GM19467 (cell line): ENCODE data around the gene PMEL.
"Not testable (repeated sequence)": the region's sequence is repeated elsewhere in the genome, so short reads cannot be mapped to it uniquely, and the experiment has no call there.

ENCODE experiments used
- ATAC-seq: cut with Tn5 transposase; IDR thresholded peaks from one replicate; pipeline ENCODE4 v1.9.1; 2021; ENCODE audit warnings: mild to moderate bottlenecking, moderate library complexity; ENCODE audit not compliant: unreplicated experiment

PMEL gene

GRCh38 chr12:55983232-55983842 is 17.5 kb upstream of the PMEL start:
- no peak for ATAC-seq

- ATAC-seq = no peak
Measured at GRCh38 chr12:55982319-55982936, 16.6 kb upstream of the PMEL start.

GRCh38 chr12:55981882-55982281 is 16.0 kb upstream of the PMEL start:
- ATAC-seq = not testable (repeated sequence)

- ATAC-seq = no peak
Measured at GRCh38 chr12:55979069-55979468, 13.2 kb upstream of the PMEL start.

- ATAC-seq = no peak
Measured at GRCh38 chr12:55978393-55978792, 12.6 kb upstream of the PMEL start.

- peak; percentile 4 for ATAC-seq
Measured at GRCh38 chr12:55974308-55974730, 8.5 kb upstream of the PMEL start.

- ATAC-seq = peak; percentile 93
Measured at GRCh38 chr12:55973599-55974307, 7.9 kb upstream of the PMEL start, which contains the start of gene RAB5B. TSS of gene RAB5B (plus strand) at chr12:55974078. CDS start at chr12:55986961, 12,883 bp downstream.

GRCh38 chr12:55972911-55973598 is 7.2 kb upstream of the PMEL start:
- ATAC-seq = no peak

GRCh38 chr12:55972456-55972855 is 6.6 kb upstream of the PMEL start:
- ATAC-seq = no peak

- no peak for ATAC-seq
Measured at GRCh38 chr12:55972042-55972441, 6.2 kb upstream of the PMEL start.

- no peak for ATAC-seq
Measured at GRCh38 chr12:55970775-55971174, 4.9 kb upstream of the PMEL start.

GRCh38 chr12:55969356-55969755 is 3.5 kb upstream of the PMEL start:
- ATAC-seq = no peak

GRCh38 chr12:55966408-55967281 is 803 bp upstream of the PMEL start, which contains the start of gene CDK2:
TSS of gene CDK2 (plus strand) at chr12:55966830. CDS start at chr12:55967009, 179 bp downstream.
- peak; percentile 90 for ATAC-seq

- ATAC-seq = no peak
Measured at GRCh38 chr12:55965240-55965639, 602 bp downstream of the PMEL start.

GRCh38 chr12:55963760-55964159 is 2.1 kb downstream of the PMEL start:
- ATAC-seq = no peak

GRCh38 chr12:55957106-55957859 is 8.6 kb downstream of the PMEL start:
- no peak for ATAC-seq

GRCh38 chr12:55955800-55956508 is 9.9 kb downstream of the PMEL start:
- no peak for ATAC-seq

GRCh38 chr12:55955344-55955743 is 10.5 kb downstream of the PMEL start:
- ATAC-seq = no peak

GRCh38 chr12:55946553-55946952 is 19.3 kb downstream of the PMEL start:
- no peak for ATAC-seq
